Kidney epithelial cell (primary cell): ENCODE measurements around the gene FNDC3A. TPM values are rescaled to one million over a fixed set of nuclear protein-coding genes. Genes with fewer than 3 reads are reported as not detected.
"Not testable (repeated sequence)": the region's sequence is repeated elsewhere in the genome, so short reads cannot be mapped to it uniquely, and the experiment has no call there.

Experiments
- DNase-seq: peaks from one replicate; pipeline ENCODE4 v3.0.0-alpha.2; 2010; ENCODE audit warnings: low read depth
- H3K27me3 ChIP-seq: 2 replicates; pipeline ENCODE4 v1.6.0; 2011; ENCODE audit warnings: low read length; ENCODE audit not compliant: control insufficient read depth, insufficient read depth
- H3K36me3 ChIP-seq: 2 replicates; pipeline ENCODE4 v1.5.1; 2011; ENCODE audit warnings: low read length; ENCODE audit not compliant: control insufficient read depth, insufficient read depth
- H3K4me3 ChIP-seq: 2 replicates; pipeline ENCODE4 v1.5.1; 2011; ENCODE audit warnings: low read depth, mild to moderate bottlenecking, control low read depth, low read length
- CTCF ChIP-seq: IDR thresholded peaks from 2 replicates; pipeline ENCODE4 v1.5.1; 2011; ENCODE audit warnings: mild to moderate bottlenecking, moderate library complexity, low read length, control low read depth, inconsistent platforms; ENCODE audit not compliant: insufficient read depth, poor library complexity, severe bottlenecking
- total RNA-seq: library from RNA; depleted of rRNA; stranded (reverse); fragments of >200 nt; gene quantifications from 2 replicates; pipeline ENCODE4 v1.2.3, GENCODE V29; 2015

Gene FNDC3A
- total RNA-seq, 1 donor from 2014 or later: 63.6 TPM

- DNase-seq: no peak
- no peak for TF ChIP-seq CTCF
- Histone ChIP-seq H3K4me3 (peak overlapping the region; percentile 51), H3K36me3 (no peaks in the 10 kb centered on the region), H3K27me3 (no peaks in the 10 kb centered on the region)
Observed at GRCh38 chr13:49110913-49111170, 135.1 kb downstream of the FNDC3A start.

- Histone ChIP-seq H3K27me3 (no peaks in the 10 kb centered on the region), H3K36me3 (no peaks in the 10 kb centered on the region), H3K4me3 (peak overlapping the region; percentile 22)
- no peak for TF ChIP-seq CTCF
- no peak for DNase-seq
Observed at GRCh38 chr13:49112782-49113525, 137.2 kb downstream of the FNDC3A start.

- H3K27me3 ChIP-seq: no peaks in the 10 kb centered on the region
- DNase-seq: peak; percentile 56
- TF ChIP-seq CTCF: no peak
- H3K36me3 ChIP-seq: no peaks in the 10 kb centered on the region
- peak overlapping the region; percentile 22 for H3K4me3 ChIP-seq
Observed at GRCh38 chr13:49113526-49114286, 138.0 kb downstream of the FNDC3A start.

GRCh38 chr13:49116873-49117272 is 141.2 kb downstream of the FNDC3A start:
- DNase-seq: no peak
- Histone ChIP-seq H3K27me3 (no peaks in the 10 kb centered on the region), H3K36me3 (peaks cover 2% of the 10 kb centered on the region), H3K4me3 (no peak overlapping the region)
- TF ChIP-seq CTCF: no peak

GRCh38 chr13:49118455-49118854 is 142.7 kb downstream of the FNDC3A start:
- not testable (repeated sequence) for H3K36me3 ChIP-seq, H3K4me3 ChIP-seq, H3K27me3 ChIP-seq, DNase-seq

GRCh38 chr13:49124693-49125304 is 149.1 kb downstream of the FNDC3A start:
- no peak for DNase-seq
- Histone ChIP-seq H3K4me3 (no peak overlapping the region), H3K36me3 (no peaks in the 10 kb centered on the region), H3K27me3 (no peaks in the 10 kb centered on the region)
- no peak for TF ChIP-seq CTCF
